ENCODE data around the gene TTC21A.

DNA sequence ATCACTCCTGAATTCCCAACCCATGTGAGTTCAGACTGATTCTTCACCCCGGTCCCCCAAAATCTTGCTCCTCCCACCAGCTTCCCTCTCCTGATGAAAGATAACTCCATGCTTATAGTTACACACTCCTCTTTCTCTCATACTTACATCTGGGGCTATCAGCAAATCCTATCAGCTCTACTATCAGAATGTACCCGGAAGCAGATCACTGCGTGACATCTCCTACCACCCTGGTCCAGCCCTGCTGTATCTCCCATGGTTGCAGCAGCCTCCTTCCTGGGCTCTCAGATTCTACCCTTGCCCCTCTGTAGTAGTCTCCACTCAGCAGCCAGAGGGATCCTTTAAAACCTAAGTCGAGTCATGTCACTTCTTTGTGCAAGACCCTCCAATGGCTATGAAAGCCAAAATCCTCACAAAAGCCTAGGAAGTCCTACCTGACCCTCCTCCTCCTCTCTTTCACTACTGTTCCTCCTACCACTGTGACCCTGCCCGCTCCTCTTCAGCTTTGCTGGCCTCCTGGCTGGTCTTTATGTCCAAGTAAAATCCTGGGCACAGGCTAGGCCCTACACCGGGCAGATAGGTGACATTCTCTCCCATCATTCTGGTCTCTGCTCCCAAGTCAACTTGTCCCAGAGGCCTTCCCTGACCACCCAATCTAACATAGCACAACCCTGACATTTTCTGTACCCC is 68.7 kb downstream of the TTC21A start:
- TF ChIP-seq CREB1 (IDR thresholded peaks at IDR 0.05; ENCODE audit: low read depth) (no peak), CHD2 (IDR thresholded peaks at IDR 0.05; ENCODE audit: borderline replicate concordance, low read depth, low read length) (no peak)
